Endothelial cell of umbilical vein (primary cell): Measurements from ENCODE around the gene TMEM253. TPM values are rescaled to one million over a fixed set of nuclear protein-coding genes. Genes with fewer than 3 reads are reported as not detected.

Experiments used
- BruUV-seq: library from RNA; stranded (reverse); fragments of 400-500 nt; replicated peaks from 2 replicates; lab custom pipeline; 2021; lab: Mats Ljungman, UMichigan
- CTCF ChIA-PET: fragments of 300-600, 350-600 bp; sonication (Branson Sonifier 250); formaldehyde crosslinking; loops from one replicate; lab custom pipeline; 2021; ENCODE audit warnings: antibody characterized with exemption, inconsistent platforms; lab: Charles Lee
- POLR2A ChIA-PET: fragments of 300-600, 350-600 bp; sonication (Branson Sonifier 250); formaldehyde crosslinking; loops from one replicate; lab custom pipeline; 2021; ENCODE audit warnings: antibody characterized with exemption, inconsistent platforms; lab: Charles Lee
- DNase-seq: peaks from one replicate; pipeline ENCODE4 v3.0.0-alpha.2; 2011; ENCODE audit warnings: low read depth, low spot score
- FAIRE-seq: peaks from 2 replicates; lab custom pipeline; 2011; peaks lifted over from hg19 to GRCh38; lab: Jason Lieb, UNC
- H2AFZ ChIP-seq: 2 replicates; pipeline ENCODE4 v1.6.0; 2012; ENCODE audit warnings: low read depth, low read length, control low read depth, inconsistent platforms
- H3K27ac ChIP-seq: 2 replicates; pipeline ENCODE4 v1.5.1; 2011; ENCODE audit warnings: low read depth, mild to moderate bottlenecking, control low read depth, low read length, moderate library complexity; ENCODE audit not compliant: insufficient read depth
- H3K27me3 ChIP-seq, 2 experiments: 2 replicates each; pipeline versions ENCODE4 v1.6.0 to v1.6.1; 2011; ENCODE audit warnings: low read length in 2 of 2, mixed read lengths in 1 of 2; ENCODE audit not compliant: control insufficient read depth in 2 of 2, insufficient read depth in 2 of 2
- H3K36me3 ChIP-seq, 2 experiments: 2 replicates in 1 of 2; 3 replicates in 1 of 2; pipeline ENCODE4 v1.5.1; 2011; ENCODE audit warnings: low read length in 2 of 2, mild to moderate bottlenecking in 1 of 2, moderate library complexity in 1 of 2; ENCODE audit not compliant: control insufficient read depth in 2 of 2, insufficient read depth in 2 of 2; ENCODE audit errors: extremely low read depth in 1 of 2
- H3K4me1 ChIP-seq: 3 replicates; pipeline ENCODE4 v1.5.1; 2011; ENCODE audit warnings: mild to moderate bottlenecking, low read length; ENCODE audit not compliant: control insufficient read depth, insufficient read depth; ENCODE audit errors: extremely low read depth
- H3K4me2 ChIP-seq: 2 replicates; pipeline ENCODE4 v1.6.1; 2011; ENCODE audit warnings: low read length, control low read depth, mixed read lengths; ENCODE audit not compliant: insufficient read depth
- H3K4me3 ChIP-seq, 3 experiments: fragments of 200-600 bp in 1 of 3; sonication (generic), shearing (Covaris generic) in 1 of 3; replicated peaks in 1 of 3; 2 replicates each; pipeline ENCODE4 v1.5.1; 2011 to 2016; ENCODE audit warnings: control low read depth in 3 of 3, low read length in 3 of 3, mild to moderate bottlenecking in 2 of 3, inconsistent platforms in 1 of 3, low read depth in 1 of 3, moderate library complexity in 1 of 3; ENCODE audit not compliant: insufficient read depth in 1 of 3
- H3K79me2 ChIP-seq: 2 replicates; pipeline ENCODE4 v1.6.0; 2012; ENCODE audit warnings: low read length, inconsistent platforms; ENCODE audit not compliant: control insufficient read depth, insufficient read depth
- H3K9ac ChIP-seq: replicated peaks from 2 replicates; pipeline ENCODE3; 2011; ENCODE audit warnings: low read length, control low read depth; ENCODE audit not compliant: insufficient read depth; ENCODE audit errors: extremely low read depth
- H3K9me1 ChIP-seq: replicated peaks from 3 replicates; pipeline ENCODE4 v1.6.0; 2011; ENCODE audit warnings: mild to moderate bottlenecking, low read length; ENCODE audit not compliant: control insufficient read depth, insufficient read depth; ENCODE audit errors: extremely low read depth
- H3K9me3 ChIP-seq: replicated peaks from 2 replicates; pipeline ENCODE4 v1.5.1; 2012; ENCODE audit warnings: low read length, inconsistent platforms; ENCODE audit not compliant: control insufficient read depth, insufficient read depth
- H4K20me1 ChIP-seq: replicated peaks from 2 replicates; pipeline ENCODE3; 2011; ENCODE audit warnings: mild to moderate bottlenecking, low read length; ENCODE audit not compliant: control insufficient read depth, insufficient read depth; ENCODE audit errors: extremely low read depth
- EZH2 ChIP-seq: IDR thresholded peaks from 2 replicates; pipeline ENCODE4 v1.6.1; 2012; ENCODE audit warnings: borderline replicate concordance, low read depth, mild to moderate bottlenecking, moderate library complexity, low read length, inconsistent platforms; ENCODE audit not compliant: severe bottlenecking
- FOS ChIP-seq: IDR thresholded peaks from 2 replicates; pipeline ENCODE4 v1.6.1; 2011; ENCODE audit warnings: mild to moderate bottlenecking, low read length, moderate library complexity, borderline replicate concordance; ENCODE audit not compliant: insufficient read depth
- GATA2 ChIP-seq: IDR thresholded peaks from 2 replicates; pipeline ENCODE4 v1.7.0; 2011; ENCODE audit warnings: low read depth, mild to moderate bottlenecking, moderate library complexity, mixed read lengths, low read length; ENCODE audit not compliant: insufficient read length, insufficient read depth
- JUN ChIP-seq: IDR thresholded peaks from 2 replicates; pipeline ENCODE4 v1.6.1; 2011; ENCODE audit warnings: borderline replicate concordance, low read depth; ENCODE audit not compliant: insufficient read length, insufficient read depth
- MYC ChIP-seq: IDR thresholded peaks from one replicate; pipeline ENCODE4 v1.6.1; 2011; ENCODE audit warnings: mild to moderate bottlenecking, low read depth, low read length
- POLR2A ChIP-seq: IDR thresholded peaks from 2 replicates; pipeline ENCODE4 v1.6.1; 2012; ENCODE audit warnings: low read depth, mild to moderate bottlenecking, control low read depth, low read length
- POLR2AphosphoS5 ChIP-seq: IDR thresholded peaks from 2 replicates; pipeline ENCODE4 v1.6.1; 2012; ENCODE audit warnings: low read depth, mild to moderate bottlenecking, control low read depth, low read length, moderate library complexity; ENCODE audit not compliant: insufficient read depth
- dilution Hi-C: fragments of 300-500 bp; cut with MboI; formaldehyde crosslinking; loops from one replicate; pipeline ENCODE4 v1.15.0; 2019; ENCODE audit warnings: low sequenced_read_pairs; ENCODE audit not compliant: extremely low pct_ligation_motif_present
- intact Hi-C: fragments of 100-400 bp; cut with micrococcal nuclease; formaldehyde crosslinking; loops from one replicate; pipeline ENCODE4 v1.10.0; 2022
- polyA plus RNA-seq, 4 experiments: library from polyadenylated mRNA; depleted of rRNA in 3 of 4; stranded (reverse) in 3 of 4; unstranded in 1 of 4; fragments of >200 nt; gene quantifications; 2 replicates each; pipeline versions ENCODE4 v1.2.1 to v1.2.3, GENCODE V29; 2011 to 2012; ENCODE audit warnings: missing spikeins in 1 of 4
- total RNA-seq: library from RNA; stranded (reverse); gene quantifications from 2 replicates; pipeline ENCODE4 v1.2.3, GENCODE V29; 2021
- TF ChIP-seq, protein P1 (sequence below), 2 donors: IDR thresholded peaks; 1 replicate in 1 of 2; 2 replicates in 1 of 2; pipeline ENCODE4 v1.5.1; 2011; ENCODE audit warnings: low read length in 2 of 2, mild to moderate bottlenecking in 2 of 2, moderate library complexity in 2 of 2, control low read depth in 1 of 2, inconsistent platforms in 1 of 2, low read depth in 1 of 2; ENCODE audit not compliant: insufficient read depth in 1 of 2; ENCODE audit errors: extremely low read depth in 1 of 2
- TF ChIP-seq, protein P2 (sequence below): IDR thresholded peaks from 2 replicates; pipeline ENCODE4 v1.6.1; 2011; ENCODE audit not compliant: insufficient read depth, insufficient read length

Gene TMEM253
- total and polyA plus RNA-seq, 2 donors (not counting 3 experiments of a cell fraction or from before 2014, with no cell fraction given), result 0.25 TPM; not detected in 1

GRCh38 chr14:21089271-21089670 lies 11.6 kb upstream of the TMEM253 start:
- no peak for FAIRE-seq
- H3K27ac ChIP-seq, result no peak overlapping the region
- BruUV-seq, result no TSS peak
- H3K4me3 ChIP-seq, result no peak overlapping the region
- peaks cover 0 to 3% of the 10 kb centered on the region in 2 experiments for H3K36me3 ChIP-seq
- H2AFZ ChIP-seq, result no peak overlapping the region
- no peak for DNase-seq
- no peak overlapping the region for H3K4me2 ChIP-seq
- H4K20me1 ChIP-seq, result no peaks in the 10 kb centered on the region
- no peaks in the 10 kb centered on the region for H3K9me3 ChIP-seq
- TF ChIP-seq JUN, result no peak
- no peak for TF ChIP-seq POLR2AphosphoS5
- TF ChIP-seq MYC, result no peak
- TF ChIP-seq GATA2, result no peak
- TF ChIP-seq, protein P1, sequence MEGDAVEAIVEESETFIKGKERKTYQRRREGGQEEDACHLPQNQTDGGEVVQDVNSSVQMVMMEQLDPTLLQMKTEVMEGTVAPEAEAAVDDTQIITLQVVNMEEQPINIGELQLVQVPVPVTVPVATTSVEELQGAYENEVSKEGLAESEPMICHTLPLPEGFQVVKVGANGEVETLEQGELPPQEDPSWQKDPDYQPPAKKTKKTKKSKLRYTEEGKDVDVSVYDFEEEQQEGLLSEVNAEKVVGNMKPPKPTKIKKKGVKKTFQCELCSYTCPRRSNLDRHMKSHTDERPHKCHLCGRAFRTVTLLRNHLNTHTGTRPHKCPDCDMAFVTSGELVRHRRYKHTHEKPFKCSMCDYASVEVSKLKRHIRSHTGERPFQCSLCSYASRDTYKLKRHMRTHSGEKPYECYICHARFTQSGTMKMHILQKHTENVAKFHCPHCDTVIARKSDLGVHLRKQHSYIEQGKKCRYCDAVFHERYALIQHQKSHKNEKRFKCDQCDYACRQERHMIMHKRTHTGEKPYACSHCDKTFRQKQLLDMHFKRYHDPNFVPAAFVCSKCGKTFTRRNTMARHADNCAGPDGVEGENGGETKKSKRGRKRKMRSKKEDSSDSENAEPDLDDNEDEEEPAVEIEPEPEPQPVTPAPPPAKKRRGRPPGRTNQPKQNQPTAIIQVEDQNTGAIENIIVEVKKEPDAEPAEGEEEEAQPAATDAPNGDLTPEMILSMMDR (IDR thresholded peaks at IDR 0.05; ENCODE audit: extremely low read depth in 1 of 2, insufficient read depth in 1 of 2, low read depth in 1 of 2, low read length in 2 of 2), result no peak
- TF ChIP-seq EZH2, result no peak
- no peak for TF ChIP-seq POLR2A
- no peak for TF ChIP-seq FOS
- TF ChIP-seq, protein P2, sequence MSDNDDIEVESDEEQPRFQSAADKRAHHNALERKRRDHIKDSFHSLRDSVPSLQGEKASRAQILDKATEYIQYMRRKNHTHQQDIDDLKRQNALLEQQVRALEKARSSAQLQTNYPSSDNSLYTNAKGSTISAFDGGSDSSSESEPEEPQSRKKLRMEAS, result no peak
- no peaks in the 10 kb centered on the region for H3K4me1 ChIP-seq
- intact Hi-C loops (no loop called here), dilution Hi-C loops (no loop called here)
- H3K27me3 ChIP-seq, result no peaks in the 10 kb centered on the region
- H3K9ac ChIP-seq, result no peak overlapping the region
- POLR2A ChIA-PET, result no interaction called here
- CTCF ChIA-PET, result interaction anchor here (0.9 to 5.8 kb wide), 8 partner anchors 10 to 75 kb away, joined by 3 to 60 read pairs (median 12); partner anchors contain the start of gene ARHGEF40
- no peaks in the 10 kb centered on the region for H3K79me2 ChIP-seq
- H3K9me1 ChIP-seq, result no peaks in the 10 kb centered on the region
